ENCODE measurements around the gene HMCN2.

The HMCN2 gene

DNA sequence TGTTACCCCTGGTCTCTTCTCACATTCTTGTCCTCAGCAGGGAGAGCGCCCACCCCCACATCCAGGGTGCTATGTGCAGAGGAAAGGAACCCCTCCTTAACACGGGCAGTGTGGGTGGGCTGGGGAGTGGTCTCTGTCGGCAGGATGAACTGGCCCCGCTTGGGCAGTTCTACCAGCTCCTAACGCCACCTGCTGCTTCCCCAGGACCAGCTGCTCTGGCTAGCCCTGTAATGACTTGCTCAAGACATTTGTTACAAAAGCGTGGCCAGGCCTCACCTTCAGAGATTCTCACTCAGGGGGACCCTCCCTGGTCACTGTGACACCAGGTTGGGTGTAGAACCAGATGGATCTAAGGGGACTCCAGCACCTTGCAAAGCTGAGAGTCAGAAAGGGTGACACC, 82.4 kb downstream of the HMCN2 start:
- DNase-seq: no peak

- no peak for DNase-seq
Observed at GRCh38 chr9:130348341-130348740, 82.8 kb downstream of the HMCN2 start.

GRCh38 chr9:130348881-130349280, 83.3 kb downstream of the HMCN2 start:
- no peak for DNase-seq

DNA sequence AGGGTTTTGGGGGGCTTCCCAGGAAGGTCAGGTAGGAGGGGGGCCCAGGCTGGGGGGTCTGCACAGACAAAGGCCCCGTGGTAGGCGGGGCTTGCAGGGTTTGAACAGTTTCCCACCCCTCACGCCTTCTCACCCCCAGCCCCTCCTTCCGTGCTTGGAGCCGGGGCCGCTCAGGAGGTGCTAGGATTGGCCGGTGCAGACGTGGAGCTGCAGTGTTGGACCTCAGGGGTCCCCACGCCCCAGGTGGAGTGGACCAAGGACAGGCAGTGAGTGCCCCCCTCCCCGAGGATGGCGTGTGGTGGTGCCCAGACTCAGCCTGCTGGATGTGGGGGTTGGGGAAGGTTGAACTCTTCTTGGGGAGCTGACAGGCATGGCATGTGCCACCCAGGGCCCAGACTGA, 83.8 kb downstream of the HMCN2 start:
- DNase-seq: no peak

DNA sequence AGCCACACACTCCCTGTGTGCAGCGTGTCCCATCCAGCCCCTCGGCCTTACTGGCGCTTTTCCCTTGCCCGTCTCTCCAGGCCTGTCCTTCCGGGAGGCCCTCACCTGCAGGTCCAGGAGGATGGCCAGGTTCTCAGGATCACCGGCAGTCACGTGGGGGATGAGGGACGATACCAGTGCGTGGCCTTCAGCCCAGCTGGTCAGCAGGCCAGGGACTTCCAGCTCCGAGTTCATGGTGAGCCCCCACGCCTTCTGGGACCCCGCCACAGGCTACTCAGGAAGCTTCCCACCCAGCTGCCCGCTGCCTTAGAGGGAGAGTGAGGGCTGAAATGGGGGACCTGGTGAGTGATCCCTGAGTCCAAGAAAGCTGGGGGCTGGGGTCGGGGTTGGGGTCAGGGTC, 85.8 kb downstream of the HMCN2 start:
- DNase-seq: no peak

DNA sequence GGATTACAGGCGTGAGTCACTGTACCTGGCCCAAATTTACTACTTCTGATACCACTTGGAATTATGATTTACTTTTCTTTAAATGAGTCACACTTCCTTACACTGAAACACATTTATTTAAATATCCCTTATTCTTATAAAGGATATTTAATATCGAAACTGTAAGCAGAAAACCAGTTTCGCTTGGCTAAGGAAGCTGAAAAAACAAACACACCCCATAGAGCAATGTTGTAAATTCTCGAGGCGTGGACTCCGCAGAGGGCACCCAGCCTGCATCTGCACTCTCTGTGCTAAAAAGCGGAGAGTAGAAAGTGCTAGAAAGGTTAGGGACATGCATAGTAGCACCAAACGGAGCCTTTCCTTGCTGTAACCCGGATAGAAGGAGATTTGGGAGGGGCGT, 86.5 kb downstream of the HMCN2 start:
- no peak for DNase-seq

- no peak for DNase-seq
Observed at GRCh38 chr9:130352586-130353285, 87.2 kb downstream of the HMCN2 start.

DNA sequence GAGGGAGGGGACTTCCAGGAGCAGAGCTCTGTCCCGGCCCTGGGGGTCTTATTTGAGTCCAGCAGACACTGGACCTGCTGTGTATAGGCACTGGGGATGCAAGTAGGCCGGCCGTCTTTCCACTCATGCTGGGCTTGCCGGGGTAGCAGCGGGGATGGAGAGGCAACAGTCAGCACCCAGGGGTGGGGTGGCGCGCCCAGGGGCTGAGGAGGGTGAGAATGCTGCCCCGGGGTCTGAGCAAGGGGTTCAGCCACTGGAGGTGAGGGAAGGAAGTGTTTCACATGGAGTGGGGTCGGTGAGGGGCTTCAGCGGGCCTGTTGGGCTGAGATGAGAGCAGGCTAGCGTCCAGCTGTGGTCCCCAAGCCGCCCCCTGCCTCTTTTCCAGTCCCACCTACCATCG, 88.8 kb downstream of the HMCN2 start:
- DNase-seq: no peak

GRCh38 chr9:130354806-130355205, 89.2 kb downstream of the HMCN2 start:
- DNase-seq: no peak

DNA sequence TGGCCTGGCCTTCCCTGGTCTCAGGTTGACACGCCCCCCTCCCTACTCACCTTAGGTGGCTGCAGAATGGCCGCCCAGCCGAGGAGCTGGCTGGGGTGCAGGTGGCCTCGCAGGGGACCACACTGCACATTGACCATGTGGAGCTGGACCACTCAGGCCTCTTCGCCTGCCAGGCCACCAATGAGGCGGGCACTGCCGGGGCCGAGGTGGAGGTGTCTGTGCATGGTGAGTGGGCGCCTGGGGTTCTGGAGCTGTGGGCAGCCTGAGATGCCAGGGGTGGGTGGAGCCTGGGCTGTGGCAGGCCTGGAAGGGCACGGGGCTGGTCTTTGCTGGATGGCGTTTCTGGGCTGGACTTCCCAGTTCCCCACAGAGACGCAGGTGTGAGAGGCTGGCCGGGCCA, 90.5 kb downstream of the HMCN2 start:
- DNase-seq: no peak

GRCh38 chr9:130356877-130357584, 91.5 kb downstream of the HMCN2 start:
- DNase-seq: no peak

DNA sequence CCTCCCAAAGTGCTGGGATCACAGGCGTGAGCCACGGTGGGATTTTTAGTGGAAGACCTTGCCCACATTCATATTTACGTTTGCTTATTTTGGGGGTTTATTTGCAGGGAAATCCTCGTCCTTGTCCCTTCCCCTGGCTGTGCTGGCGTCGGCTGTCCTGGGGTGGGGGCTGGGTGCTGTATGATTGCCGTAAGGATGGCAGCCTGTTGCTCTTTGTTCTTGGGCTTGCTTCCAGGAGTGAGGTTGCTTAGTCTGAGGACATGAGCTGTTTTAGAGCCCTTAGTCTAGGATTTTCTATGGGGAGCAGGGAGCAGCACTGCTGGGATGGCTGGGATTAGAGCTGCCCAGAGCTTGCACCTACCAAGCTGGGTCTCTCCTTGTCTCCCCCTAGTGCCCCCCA, 93.4 kb downstream of the HMCN2 start:
- DNase-seq: no peak

DNA sequence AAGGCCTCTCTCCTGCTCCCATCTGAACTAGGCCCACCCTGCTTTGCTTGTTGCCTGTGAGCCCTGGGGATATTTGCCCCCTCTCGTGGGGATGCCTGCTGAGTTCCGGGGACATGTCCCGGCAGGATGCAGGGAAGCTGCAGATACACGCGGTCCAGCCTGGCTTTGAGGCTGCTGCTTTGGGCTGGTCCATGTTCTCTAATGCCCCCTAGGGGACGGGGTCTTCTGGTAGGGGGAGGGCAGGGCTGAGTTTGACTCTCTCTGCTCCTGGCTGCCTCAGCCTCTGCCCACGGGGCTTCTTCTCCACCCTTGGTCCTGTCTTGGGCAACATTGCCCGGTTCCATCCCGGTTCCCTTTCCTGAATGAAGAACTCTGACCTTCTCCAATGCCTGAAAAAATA, 94.3 kb downstream of the HMCN2 start:
- no peak for DNase-seq

GRCh38 chr9:130360672-130361071, 95.1 kb downstream of the HMCN2 start:
- no peak for DNase-seq

DNA sequence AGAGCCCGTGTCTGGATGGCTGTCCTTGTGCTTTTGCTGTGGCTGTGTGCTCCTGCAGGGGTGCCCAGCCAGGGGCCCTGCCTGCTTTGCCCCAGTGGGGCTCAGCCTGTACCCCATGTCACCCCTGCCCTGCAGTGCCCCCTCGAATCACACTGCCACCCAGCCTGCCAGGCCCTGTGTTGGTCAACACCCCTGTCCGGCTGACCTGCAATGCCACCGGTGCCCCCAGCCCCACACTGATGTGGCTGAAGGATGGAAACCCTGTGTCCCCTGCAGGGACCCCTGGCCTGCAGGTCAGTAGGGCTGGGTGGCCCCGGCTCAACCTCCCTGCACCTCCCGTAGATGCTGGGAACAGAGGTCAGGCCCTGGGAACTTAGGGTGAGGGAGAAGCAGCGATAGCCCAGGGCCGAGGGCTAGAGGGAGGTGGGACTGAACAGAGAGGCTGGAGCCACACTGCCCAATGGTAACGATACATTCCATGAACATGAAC, 96.4 kb downstream of the HMCN2 start:
- DNase-seq: no peak

DNA sequence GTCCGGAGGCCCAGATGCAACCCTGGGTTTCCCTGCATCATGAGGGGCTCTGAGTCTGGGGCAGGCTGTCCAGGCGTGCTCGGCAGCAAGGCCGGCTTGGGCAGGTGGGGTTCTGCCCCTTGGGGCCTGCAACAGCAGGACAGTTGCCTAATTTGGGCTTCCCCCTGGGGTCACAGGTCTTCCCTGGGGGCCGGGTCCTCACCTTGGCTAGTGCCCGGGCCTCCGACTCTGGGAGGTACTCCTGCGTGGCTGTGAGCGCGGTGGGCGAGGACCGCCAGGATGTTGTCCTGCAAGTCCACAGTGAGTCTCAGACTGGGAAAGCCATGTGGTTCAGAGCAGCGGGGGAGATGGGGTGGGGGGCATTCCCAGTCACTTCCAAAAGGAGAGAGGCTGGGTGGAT, 97.1 kb downstream of the HMCN2 start:
- DNase-seq: no peak

DNA sequence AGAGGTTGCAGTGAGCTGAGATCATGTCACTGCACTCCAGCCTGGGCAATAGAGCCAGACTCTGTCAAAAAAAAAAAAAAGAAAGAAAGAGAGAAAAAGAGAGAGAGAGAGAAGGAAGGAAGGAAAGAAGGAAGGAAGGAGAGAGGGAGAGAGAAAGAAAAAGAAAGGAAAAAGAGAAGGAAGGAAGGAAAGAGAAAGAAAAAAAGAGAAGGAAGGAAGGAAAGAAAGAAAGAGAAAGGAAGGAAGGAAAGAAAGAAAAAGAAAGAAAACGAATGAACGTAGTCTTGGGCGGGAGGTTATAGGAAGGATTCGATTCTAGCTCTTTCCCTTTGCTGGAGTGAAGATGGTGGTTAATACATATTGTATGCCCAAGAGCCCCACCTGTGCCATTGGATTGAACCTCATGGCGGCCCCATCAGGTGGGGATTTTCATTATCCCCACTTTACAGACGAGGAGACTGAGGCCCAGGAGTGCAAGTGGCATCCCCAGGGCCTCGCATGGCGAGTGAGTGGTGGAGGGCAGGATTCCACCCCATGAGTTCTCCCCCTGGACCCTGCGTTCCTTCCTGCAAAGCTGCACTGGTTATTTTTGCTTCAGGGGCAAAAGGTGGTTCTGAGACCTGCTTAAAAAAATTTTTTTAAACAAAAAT, 98.3 kb downstream of the HMCN2 start:
- no peak for DNase-seq

DNA sequence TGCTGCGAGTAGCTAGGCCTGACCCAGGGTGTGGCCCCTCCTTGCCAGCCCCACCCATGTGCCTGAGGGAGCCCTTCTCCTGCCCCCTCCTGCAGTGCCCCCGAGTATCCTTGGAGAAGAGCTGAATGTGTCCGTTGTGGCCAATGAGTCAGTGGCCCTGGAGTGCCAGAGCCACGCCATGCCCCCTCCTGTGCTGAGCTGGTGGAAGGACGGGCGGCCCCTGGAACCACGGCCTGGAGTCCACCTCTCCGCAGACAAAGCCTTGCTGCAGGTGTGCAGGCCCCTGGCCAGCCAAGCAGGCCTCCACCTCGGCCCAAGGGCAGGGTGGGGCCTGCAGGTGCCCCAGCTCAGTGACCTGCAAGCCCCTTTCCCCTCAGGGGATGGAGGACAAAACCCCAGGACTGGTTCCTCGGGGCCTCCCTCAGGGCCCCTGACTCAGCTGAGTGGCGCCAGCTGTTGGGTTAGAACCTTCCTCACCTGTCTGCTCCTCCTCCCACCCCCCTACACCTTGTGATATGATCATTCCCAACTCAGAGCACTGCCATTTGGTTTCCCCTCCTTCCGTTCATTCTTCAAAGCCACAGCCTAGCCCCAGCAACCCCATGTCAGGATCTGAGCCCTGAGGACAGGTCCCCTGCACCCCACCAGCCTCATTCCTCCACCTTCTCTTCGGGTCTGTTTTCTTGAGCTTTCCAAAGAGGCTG, 99.2 kb downstream of the HMCN2 start:
- DNase-seq: no peak

DNA sequence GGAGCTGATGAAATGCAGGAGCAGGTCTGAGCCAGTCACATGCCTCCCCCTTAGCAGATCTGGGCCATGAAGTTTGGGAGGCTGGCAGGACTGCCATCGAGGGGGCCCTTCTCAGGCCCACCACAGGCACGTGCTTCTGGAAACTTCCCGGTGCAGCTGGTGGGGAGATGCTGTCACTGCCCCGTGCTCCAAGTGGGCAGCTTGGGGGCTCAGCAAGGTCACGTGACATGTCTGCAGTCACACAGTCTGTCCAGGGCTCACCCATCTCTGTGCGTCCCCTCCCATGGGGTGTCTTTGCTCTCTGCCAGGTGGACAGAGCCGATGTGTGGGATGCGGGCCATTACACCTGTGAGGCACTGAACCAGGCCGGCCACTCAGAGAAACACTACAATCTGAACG, 99.8 kb downstream of the HMCN2 start:
- no peak for DNase-seq

- DNase-seq: no peak
Observed at GRCh38 chr9:130366072-130366471, 100.5 kb downstream of the HMCN2 start.

GRCh38 chr9:130366888-130367550, 101.5 kb downstream of the HMCN2 start:
- DNase-seq: no peak

DNA sequence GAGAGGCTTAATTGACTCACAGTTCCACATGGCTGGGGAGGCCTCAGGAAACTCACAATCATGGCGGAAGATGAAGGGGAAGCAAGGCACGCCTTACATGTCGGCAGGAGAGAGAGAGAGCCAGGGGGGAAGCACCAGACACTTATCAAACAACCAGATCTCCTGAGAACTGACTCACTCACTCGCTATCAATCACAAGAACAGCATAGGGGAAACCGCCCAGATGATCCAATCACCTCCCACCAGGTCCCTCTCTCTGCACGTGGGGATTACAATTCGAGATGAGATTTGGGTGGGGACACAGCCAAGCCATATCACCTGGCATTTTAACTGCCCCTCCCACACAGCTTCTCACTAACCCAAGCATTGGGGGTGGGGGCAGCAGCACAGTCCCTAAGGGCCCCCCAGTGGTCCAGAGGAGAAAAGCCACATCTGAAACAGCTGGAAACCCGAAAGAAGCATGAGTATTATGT, 103.1 kb downstream of the HMCN2 start:
- no peak for DNase-seq

DNA sequence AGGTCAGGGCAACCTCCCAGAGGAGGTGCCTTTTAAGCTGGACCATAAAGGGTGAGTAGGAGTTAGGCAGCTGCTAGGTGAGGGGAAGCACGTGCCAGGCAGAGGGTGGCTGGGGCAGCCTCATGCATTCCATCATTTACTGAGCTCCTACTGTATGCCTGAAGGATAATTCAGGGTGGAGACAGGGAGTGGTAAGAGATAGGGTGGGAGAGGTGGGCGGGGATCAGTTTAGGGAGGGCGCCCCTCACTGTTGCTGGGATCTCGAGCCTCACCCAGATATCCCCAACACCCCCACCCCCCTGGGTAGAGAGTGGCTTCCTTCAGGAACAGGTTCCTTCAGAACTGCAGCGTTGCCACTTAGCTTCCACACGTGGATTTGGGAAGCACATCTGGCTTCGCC, 104.7 kb downstream of the HMCN2 start:
- DNase-seq: no peak
